Lung (tissue), 12 donors: ENCODE results near the gene CCL4. TPM values are rescaled to one million over a fixed set of nuclear protein-coding genes. Genes with fewer than 3 reads are reported as not detected.

ENCODE experiments used
- ATAC-seq: fragments of 200-7000 bp; cut with Tn5 transposase; one replicate; pipeline ENCODE4 v1.9.1; 2020; ENCODE audit warnings: moderate number of reproducible peaks; ENCODE audit not compliant: insufficient read depth, low FRiP score
- DNase-seq, 3 donors: peaks; one replicate each; pipeline ENCODE4 v3.0.0-alpha.2; 2013 to 2017
- H3K27ac ChIP-seq, 2 donors: one replicate each; pipeline ENCODE4 v1.5.1; 2013; ENCODE audit warnings: mild to moderate bottlenecking in 2 of 2, moderate library complexity in 2 of 2, control low read depth in 1 of 2, inconsistent platforms in 1 of 2, low read depth in 1 of 2, low read length in 1 of 2
- H3K27me3 ChIP-seq, 3 donors: one replicate each; pipeline ENCODE4 v1.5.1; 2013; ENCODE audit warnings: low read length in 2 of 3; ENCODE audit not compliant: control insufficient read depth in 3 of 3, insufficient read depth in 3 of 3
- H3K36me3 ChIP-seq, 4 donors: one replicate each; pipeline ENCODE4 v1.5.1; 2013; ENCODE audit warnings: low read length in 4 of 4, mild to moderate bottlenecking in 1 of 4, moderate library complexity in 1 of 4; ENCODE audit not compliant: control insufficient read depth in 4 of 4, insufficient read depth in 4 of 4
- H3K4me1 ChIP-seq, 5 donors: one replicate each; pipeline ENCODE4 v1.5.1; 2013; ENCODE audit warnings: low read length in 5 of 5, mild to moderate bottlenecking in 2 of 5, moderate library complexity in 1 of 5; ENCODE audit not compliant: control insufficient read depth in 5 of 5, insufficient read depth in 5 of 5
- H3K4me3 ChIP-seq: one replicate; pipeline ENCODE4 v1.5.1; 2013; ENCODE audit warnings: mild to moderate bottlenecking, control low read depth, moderate library complexity
- H3K9ac ChIP-seq, 2 donors: one replicate each; pipeline ENCODE4 v1.5.1; 2013; ENCODE audit warnings: low read length in 2 of 2, control low read depth in 1 of 2; ENCODE audit not compliant: insufficient read depth in 1 of 2
- H3K9me3 ChIP-seq, 4 donors: one replicate each; pipeline ENCODE4 v1.5.1; 2013; ENCODE audit warnings: low read length in 3 of 4, mild to moderate bottlenecking in 1 of 4, moderate library complexity in 1 of 4; ENCODE audit not compliant: control insufficient read depth in 4 of 4, insufficient read depth in 3 of 4
- WGBS, 2 donors: extraction: QIAGEN DNeasy Blood & Tissue Kit; methylation state at CpG; one replicate each; pipeline ENCODE4 v1.1.7; 2013; 5-methylcytosine and 5-hydroxymethylcytosine counted together
- polyA plus RNA-seq, 2 donors: library from polyadenylated mRNA; stranded (reverse); fragments of 200-250 nt; gene quantifications; one replicate each; pipeline ENCODE4 v1.2.1, GENCODE V29; 2013
- total RNA-seq, 2 donors: library from RNA; depleted of rRNA in 1 of 2; stranded (reverse); fragments of >200 nt in 1 of 2; gene quantifications; one replicate each; pipeline ENCODE4 v1.2.1, GENCODE V29; 2014 to 2021
- TF ChIP-seq, protein P1 (sequence below): IDR thresholded peaks from 2 replicates; pipeline ENCODE4 v1.5.1; 2012; ENCODE audit warnings: mild to moderate bottlenecking; ENCODE audit errors: control extremely low read depth, extremely low read depth
- donor health status: control.
- donor health status: control.
- donor health status: Bipolar disorder and iron deficiency.
- donor health status: healthy.
- donor health status: DM: yes; HTN: yes; CAD: no.

CCL4 gene
- total and polyA plus RNA-seq, 4 donors: 8.3 to 502 (median 21.1) TPM

- TF ChIP-seq, protein P1, sequence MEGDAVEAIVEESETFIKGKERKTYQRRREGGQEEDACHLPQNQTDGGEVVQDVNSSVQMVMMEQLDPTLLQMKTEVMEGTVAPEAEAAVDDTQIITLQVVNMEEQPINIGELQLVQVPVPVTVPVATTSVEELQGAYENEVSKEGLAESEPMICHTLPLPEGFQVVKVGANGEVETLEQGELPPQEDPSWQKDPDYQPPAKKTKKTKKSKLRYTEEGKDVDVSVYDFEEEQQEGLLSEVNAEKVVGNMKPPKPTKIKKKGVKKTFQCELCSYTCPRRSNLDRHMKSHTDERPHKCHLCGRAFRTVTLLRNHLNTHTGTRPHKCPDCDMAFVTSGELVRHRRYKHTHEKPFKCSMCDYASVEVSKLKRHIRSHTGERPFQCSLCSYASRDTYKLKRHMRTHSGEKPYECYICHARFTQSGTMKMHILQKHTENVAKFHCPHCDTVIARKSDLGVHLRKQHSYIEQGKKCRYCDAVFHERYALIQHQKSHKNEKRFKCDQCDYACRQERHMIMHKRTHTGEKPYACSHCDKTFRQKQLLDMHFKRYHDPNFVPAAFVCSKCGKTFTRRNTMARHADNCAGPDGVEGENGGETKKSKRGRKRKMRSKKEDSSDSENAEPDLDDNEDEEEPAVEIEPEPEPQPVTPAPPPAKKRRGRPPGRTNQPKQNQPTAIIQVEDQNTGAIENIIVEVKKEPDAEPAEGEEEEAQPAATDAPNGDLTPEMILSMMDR: peak; percentile 18
- Histone ChIP-seq H3K4me3 (no peak overlapping the region), H3K27ac (no peak overlapping the region), H3K9ac (no peak overlapping the region), H3K36me3 (no peaks in the 10 kb centered on the region), H3K4me1 (peaks cover 0 to 5% (median 0%) of the 10 kb centered on the region in 5 donors), H3K9me3 (no peaks in the 10 kb centered on the region), H3K27me3 (no peaks in the 10 kb centered on the region)
- 12 to 57% methylated on average over 2 of the region's 2 CpGs for WGBS, 2 donors
- DNase-seq (peak in 1 of 3 donors; percentile 12), ATAC-seq (no peak)
Observed at GRCh38 chr17:36131421-36131820, 27.8 kb downstream of the CCL4 start.

- Histone ChIP-seq H3K9me3 (no peaks in the 10 kb centered on the region), H3K4me1 (peaks cover 0 to 5% (median 0%) of the 10 kb centered on the region in 5 donors), H3K9ac (no peak overlapping the region), H3K4me3 (no peak overlapping the region), H3K27ac (no peak overlapping the region), H3K36me3 (no peaks in the 10 kb centered on the region), H3K27me3 (no peaks in the 10 kb centered on the region)
- DNase-seq (no peak), ATAC-seq (no peak)
- WGBS, 2 donors: 84 to 91% methylated on average over 3 of the region's 3 CpGs
- TF ChIP-seq, protein P1: no peak
Observed at GRCh38 chr17:36131931-36132330, 28.3 kb downstream of the CCL4 start.

- TF ChIP-seq, protein P1: no peak
Observed at GRCh38 chr17:36132421-36132831, 28.8 kb downstream of the CCL4 start.

More at GRCh38 chr17:36132421-36132831, 28.8 kb downstream of the CCL4 start:
- Histone ChIP-seq H3K27me3 (no peaks in the 10 kb centered on the region), H3K36me3 (no peaks in the 10 kb centered on the region), H3K4me1 (peaks cover 0 to 5% (median 0%) of the 10 kb centered on the region in 5 donors), H3K9ac (no peak overlapping the region), H3K27ac (no peak overlapping the region), H3K4me3 (no peak overlapping the region), H3K9me3 (no peaks in the 10 kb centered on the region)
- WGBS, 2 donors: 70 to 81% methylated on average over 2 of the region's 2 CpGs
- DNase-seq (no peak), ATAC-seq (no peak)
